NCI-H2107 treated with DMSO at 0.1 percent for 48 hours (cell line): ENCODE data around the gene SGK1.
A peak's percentile ranks its signal among the peaks of the same experiment; 100 is the strongest.
"Not testable (repeated sequence)": the region's sequence is repeated elsewhere in the genome, so short reads cannot be mapped to it uniquely, and the experiment has no call there.

Source experiments
- DNase-seq: peaks from one replicate; lab custom pipeline; 2025; ENCODE audit not compliant: unreplicated experiment; lab: John Stamatoyannopoulos, UW

Gene SGK1

GRCh38 chr6:134307075-134307474 is 10.8 kb downstream of the SGK1 start:
- DNase-seq: no peak

- not testable (repeated sequence) for DNase-seq
Measured at GRCh38 chr6:134304381-134304780, 13.5 kb downstream of the SGK1 start.

DNA sequence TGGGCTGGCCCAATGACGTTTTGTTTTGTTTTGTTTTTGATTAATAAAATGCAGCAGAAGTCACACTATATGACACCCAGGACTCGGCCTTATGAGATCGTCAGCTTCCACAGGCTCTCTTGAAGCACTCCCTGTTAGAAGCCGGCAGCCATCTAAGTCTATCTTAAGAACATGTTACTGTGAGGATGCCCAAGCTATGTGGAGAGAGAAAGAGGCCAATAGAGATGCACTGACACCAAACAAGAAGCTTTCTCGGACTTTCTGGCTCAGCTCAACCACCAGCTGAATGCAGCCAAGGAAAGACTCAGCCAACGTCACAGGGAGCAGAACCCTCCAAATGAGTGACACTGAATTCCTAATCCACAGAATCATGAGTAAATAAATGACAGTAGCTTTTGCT is 14.0 kb downstream of the SGK1 start:
- DNase-seq: no peak

GRCh38 chr6:134299236-134299635 is 18.7 kb downstream of the SGK1 start:
- DNase-seq: no peak

DNA sequence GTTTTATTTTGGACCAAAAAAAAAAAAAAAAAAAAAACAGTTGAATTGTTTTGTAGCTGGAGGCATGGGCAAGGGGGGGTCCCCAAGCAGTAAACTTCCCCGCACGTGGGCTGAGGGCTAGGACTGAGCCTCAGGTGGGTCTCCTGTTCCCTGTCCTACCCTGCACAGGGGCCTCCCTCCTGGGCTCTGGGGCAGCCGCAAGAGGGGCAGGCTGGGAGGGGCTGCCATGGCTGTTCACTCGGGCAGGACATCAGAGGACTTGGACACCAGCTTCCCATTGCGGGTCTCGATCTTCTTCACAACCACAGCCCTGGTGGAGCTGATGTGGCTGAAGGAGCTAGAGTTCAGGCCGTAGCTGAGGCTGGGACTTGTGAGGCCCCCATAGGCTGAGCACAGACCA is 21.1 kb downstream of the SGK1 start:
- no peak for DNase-seq

- DNase-seq: no peak
Measured at GRCh38 chr6:134295953-134296553, 21.9 kb downstream of the SGK1 start.

DNA sequence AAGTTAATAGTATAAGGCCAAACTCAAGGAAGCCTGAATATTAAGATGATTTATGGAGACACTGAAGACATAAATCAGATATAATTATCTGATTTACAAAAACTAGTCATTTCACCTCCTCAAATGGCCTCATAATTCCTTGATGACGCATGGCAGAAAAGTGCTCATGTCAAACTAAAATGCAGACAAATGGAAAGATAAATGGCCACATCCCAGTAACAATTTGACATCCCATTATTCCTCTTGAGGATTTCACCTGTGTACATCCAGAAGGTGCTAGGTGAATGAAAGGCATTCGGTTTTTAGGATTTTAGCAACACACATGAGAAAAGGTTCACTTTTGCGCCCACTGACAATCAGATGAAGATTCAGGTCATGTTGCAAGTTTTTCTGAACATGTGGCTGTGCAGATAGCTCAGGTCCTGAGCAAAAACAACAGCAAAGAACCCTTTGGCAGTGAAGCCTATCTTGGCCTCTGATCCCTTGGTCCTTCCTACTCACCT is 24.2 kb downstream of the SGK1 start:
- no peak for DNase-seq

DNA sequence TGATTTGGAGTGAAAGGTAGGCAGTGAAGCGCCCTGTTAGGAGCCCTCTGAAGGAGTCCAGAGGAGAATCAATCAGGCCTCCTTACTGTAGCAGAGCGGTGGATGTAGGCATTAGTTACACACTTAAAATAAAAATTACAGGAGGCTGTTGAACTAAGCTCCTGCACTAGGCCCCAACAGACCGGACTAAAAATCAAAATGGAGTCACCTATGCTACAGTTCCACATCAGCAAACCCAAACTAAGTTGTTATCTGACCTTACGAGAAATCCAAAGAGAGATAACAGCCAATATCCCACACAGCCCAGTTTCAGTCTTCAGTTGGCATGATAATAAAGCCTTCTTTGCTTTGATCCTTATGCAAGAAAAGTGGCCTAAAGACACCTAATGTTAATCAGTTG is 26.8 kb downstream of the SGK1 start:
- DNase-seq: no peak

DNA sequence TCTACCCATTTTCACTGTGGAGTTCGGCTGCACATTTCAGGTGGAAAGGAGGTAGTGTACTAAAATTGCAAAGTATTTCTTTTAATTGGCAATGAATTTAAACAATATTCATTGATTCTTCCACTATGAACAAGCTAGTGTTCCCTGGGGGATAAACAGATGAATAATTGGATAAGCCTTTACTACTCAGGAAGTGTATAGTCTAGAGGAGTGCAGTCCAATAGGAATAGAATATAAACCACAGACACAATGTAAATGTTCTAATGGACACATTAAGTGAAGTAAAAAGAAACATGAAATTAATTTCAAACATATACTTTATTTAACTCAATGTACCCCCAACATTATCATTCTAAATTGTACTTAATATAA is 28.7 kb downstream of the SGK1 start:
- DNase-seq: no peak

DNA sequence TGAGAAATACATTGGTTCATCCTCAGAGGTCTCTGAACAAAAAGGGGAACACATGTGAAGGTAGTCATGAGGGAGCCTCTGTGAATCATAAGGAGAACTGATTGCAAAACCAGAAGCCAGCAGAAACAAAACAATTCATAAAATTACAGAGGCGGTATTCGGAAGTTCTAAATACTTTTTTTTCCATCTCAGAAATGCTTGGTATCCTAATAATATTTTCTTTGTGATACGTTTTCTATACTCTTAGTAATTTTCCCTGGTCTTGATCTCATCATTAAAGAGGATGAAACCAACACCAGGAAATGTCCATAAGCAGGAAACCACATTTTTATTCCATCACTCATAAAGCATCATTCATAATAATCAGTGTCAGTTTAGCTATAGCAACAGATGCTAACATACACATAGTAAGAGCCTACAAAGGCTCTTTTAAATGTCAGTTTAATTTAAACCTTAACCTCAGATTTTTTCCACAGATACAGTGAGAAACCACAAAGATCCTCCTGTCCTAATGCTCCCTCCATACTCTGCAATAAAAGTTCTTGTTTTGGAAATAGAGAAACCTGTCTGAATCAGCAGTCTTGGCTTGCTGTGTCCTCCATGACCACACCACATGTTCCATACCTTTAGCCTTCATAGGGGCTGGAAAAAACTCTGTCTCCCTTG is 29.2 kb downstream of the SGK1 start:
- DNase-seq: no peak

GRCh38 chr6:134287859-134288537 is 29.9 kb downstream of the SGK1 start:
- DNase-seq: no peak

DNA sequence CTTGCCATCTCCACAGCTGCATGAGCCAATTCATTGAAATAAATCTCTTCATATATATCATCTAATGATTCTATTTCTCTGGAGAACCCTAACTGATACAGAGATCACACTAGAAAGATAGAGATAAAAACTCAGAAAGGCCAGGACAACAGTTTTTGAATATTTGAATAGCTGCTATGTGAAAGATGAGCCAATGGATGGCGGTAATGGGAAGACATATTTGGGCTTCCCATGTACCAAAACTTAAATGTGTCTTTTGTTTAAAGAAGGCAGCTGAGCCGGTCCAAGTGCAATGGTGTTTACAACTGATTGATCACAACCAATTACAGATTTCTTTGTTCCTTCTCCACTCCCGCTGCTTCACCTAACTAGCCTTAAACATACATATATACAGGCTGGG is 35.1 kb downstream of the SGK1 start:
- DNase-seq: no peak

GRCh38 chr6:134281388-134281787 is 36.5 kb downstream of the SGK1 start:
- DNase-seq: no peak

DNA sequence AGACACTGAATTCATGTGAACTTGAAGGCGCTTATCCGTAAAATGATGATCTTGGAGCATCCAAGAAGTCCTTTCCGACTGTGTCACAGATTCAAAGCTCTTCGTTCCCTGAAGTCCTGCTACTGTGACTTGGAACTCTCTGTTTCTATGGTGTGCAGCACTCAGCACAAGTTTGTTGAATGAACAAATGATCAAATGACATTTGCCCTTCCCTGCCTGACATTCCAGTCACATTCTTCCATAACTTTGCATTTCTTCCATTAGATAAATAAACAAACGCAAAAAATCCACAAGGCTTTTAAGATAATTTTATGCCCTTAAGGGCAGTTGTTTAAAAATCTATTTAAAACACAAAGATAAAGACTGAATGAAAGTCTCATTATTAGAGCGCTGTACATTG is 39.9 kb downstream of the SGK1 start:
- DNase-seq: no peak

DNA sequence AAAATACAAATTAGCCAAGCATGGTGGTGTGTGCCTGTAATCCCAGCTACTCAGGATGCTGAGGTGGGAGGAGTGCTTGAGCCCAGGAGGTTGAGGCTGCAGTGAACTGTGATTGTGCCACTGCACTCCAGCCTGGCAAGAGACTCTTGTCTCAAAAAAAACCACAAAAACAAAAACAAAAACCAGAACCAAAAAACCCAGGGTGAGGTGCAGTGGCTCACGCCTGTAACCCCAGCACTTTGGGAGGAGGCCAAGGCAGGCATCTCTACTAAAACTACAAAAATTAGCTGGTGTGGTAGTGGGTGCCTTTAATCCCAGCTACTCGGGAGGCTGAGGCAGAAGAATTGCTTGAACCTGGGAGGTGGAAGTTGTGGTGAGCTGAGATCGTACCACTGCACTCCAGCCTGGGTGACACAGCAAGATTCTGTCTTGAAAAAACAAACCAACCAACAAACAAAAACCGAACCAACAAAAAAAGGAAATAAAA is 41.0 kb downstream of the SGK1 start:
- not testable (repeated sequence) for DNase-seq

DNA sequence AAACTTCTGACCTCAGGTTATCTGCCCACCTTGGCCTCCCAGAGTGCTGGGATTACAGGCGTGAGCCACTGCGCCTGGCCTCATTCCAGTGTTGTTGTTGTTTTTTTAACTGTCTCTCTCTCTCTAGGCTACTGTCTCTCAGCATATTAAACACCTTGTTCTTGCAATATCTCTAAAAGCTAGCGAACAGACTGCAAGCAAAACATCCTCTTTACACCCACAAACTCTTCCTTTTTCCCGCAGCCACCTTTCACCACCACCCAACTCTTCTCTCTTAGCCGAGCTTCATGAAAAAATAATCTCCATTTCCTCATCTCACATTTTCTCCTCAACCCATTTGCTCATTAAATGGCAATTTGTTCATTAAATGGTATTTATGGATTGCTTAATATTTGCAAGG is 45.5 kb downstream of the SGK1 start:
- DNase-seq: no peak

DNA sequence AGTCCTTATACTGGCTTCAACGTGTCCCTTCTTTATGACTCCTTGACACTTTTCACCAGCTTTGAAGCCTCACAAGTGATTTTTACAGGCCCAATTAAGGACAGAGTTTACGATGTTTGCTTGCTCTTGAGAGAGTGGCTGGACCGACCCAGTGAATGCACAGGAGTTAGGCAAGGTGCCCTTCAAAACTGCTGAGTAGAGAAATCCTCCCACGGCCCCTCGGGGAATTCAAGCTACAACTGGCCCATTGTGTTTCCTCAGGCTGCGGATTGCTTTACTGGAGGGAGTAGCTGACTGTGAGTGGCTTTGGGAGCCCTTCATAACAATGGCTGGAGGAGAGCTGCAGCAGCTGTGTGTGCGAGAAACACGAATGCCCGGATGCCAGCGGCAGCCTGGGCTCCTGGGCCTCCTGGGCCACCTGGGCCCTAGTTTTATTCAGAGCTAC is 50.0 kb downstream of the SGK1 start:
- peak; percentile 81 for DNase-seq

DNA sequence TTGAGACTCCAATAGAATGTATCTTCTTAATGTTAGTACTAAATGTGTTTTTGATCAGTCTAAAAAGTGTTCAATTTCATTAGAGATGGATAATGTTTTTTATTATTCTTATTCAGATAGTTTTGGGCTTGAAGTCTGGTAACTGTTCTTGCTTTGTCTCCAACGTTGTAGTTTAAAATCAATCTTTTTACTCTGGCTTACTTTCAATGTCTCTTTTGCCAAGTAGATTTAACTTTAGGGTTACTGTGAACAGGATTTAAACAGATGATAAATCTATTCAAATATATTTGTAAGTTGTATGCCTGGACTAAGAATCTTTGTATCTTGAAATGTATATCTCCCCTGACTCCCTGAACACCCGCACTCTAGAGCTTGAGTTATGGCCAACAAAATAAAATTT is 51.1 kb downstream of the SGK1 start:
- DNase-seq: no peak

DNA sequence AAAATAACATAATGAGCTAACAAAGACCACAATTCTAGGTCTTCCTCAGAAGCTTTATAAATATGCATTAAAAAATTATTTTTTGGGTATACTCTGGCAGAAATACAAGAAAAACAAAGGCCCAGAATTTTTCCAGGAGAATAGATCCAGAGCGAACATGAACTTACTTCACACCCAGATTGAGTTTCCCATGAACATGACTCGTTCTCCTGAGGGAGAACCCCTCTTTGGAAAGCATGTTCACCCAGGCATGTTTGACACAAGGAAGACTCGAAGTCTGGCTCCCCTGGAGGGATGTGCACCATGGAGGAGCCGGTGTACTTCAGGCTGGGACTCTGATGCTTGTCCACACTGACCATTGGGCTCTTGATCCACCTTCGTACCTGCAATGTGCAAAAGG is 56.1 kb downstream of the SGK1 start:
- DNase-seq: no peak

GRCh38 chr6:134258849-134259306 is 59.0 kb downstream of the SGK1 start:
- DNase-seq: no peak

GRCh38 chr6:134257516-134257915 is 60.4 kb downstream of the SGK1 start:
- DNase-seq: no peak

- DNase-seq: no peak
Measured at GRCh38 chr6:134256862-134257261, 61.0 kb downstream of the SGK1 start.
